HFF-Myc (cell line): ENCODE measurements around the gene KRT15.

Experiments
- DNase-seq: peaks from one replicate; pipeline ENCODE4 v3.0.0-alpha.2; 2011; ENCODE audit warnings: low read depth; ENCODE audit errors: extremely low read depth
- H3K4me3 ChIP-seq: replicated peaks from 2 replicates; pipeline ENCODE4 v1.5.1; 2011; ENCODE audit warnings: low read depth, mild to moderate bottlenecking, control low read depth, low read length
- CTCF ChIP-seq: IDR thresholded peaks from 2 replicates; pipeline ENCODE4 v1.5.1; 2012; ENCODE audit warnings: mild to moderate bottlenecking, low read depth, low read length, control low read depth; ENCODE audit errors: missing control alignments

Gene KRT15

GRCh38 chr17:41476866-41477815 lies 41.5 kb downstream of the KRT15 start:
- DNase-seq, result no peak
- TF ChIP-seq CTCF, result no peak
- no peak overlapping the region for H3K4me3 ChIP-seq

- TF ChIP-seq CTCF, result no peak
- no peak for DNase-seq
- no peak overlapping the region for H3K4me3 ChIP-seq
These were observed 43.3 kb downstream of the KRT15 start for GRCh38 chr17:41475421-41475820.

GRCh38 chr17:41474863-41475262 lies 43.8 kb downstream of the KRT15 start:
- no peak for DNase-seq
- H3K4me3 ChIP-seq, result no peak overlapping the region
- TF ChIP-seq CTCF, result no peak

- DNase-seq, result no peak
- TF ChIP-seq CTCF, result no peak
- no peak overlapping the region for H3K4me3 ChIP-seq
These were observed 50.3 kb downstream of the KRT15 start for GRCh38 chr17:41468346-41468745.

GRCh38 chr17:41467561-41467960 lies 51.1 kb downstream of the KRT15 start:
- TF ChIP-seq CTCF, result no peak
- H3K4me3 ChIP-seq, result no peak overlapping the region
- DNase-seq, result no peak

GRCh38 chr17:41466988-41467387 lies 51.7 kb downstream of the KRT15 start, which contains the start of gene KRT32:
TSS of gene KRT32 (minus strand) at chr17:41467386. CDS start at chr17:41467325, 61 bp downstream.
- no peak for TF ChIP-seq CTCF
- no peak within 1 kb of the TSS for H3K4me3 ChIP-seq
- DNase-seq, result no peak

GRCh38 chr17:41464682-41465081 lies 54.0 kb downstream of the KRT15 start:
- peak; percentile 58 for DNase-seq
- TF ChIP-seq CTCF, result no peak
- no peak overlapping the region for H3K4me3 ChIP-seq
